A549 (cell line): ENCODE measurements around the gene MARK3.

ENCODE experiments used
- CTCF ChIP-seq: fragments of >200 bp; sonication (Bioruptor Twin); formaldehyde crosslinking; IDR thresholded peaks from 3 replicates; pipeline ENCODE4 v1.5.1; 2016
- POLR2A ChIP-seq: IDR thresholded peaks from 2 replicates; pipeline ENCODE4 v1.6.1; 2012; ENCODE audit warnings: mild to moderate bottlenecking, low read length
- RCOR1 ChIP-seq: fragments of 150-350 bp; IDR thresholded peaks from 2 replicates; pipeline ENCODE4 v1.6.1; 2014; ENCODE audit warnings: antibody characterized with exemption, low read length, low read depth
- TFCP2L1 ChIP-seq: fragments of 250-450 bp; sonication (Bioruptor Pico); IDR thresholded peaks from 2 replicates; pipeline ENCODE4 v1.5.0; 2021; ENCODE audit warnings: mild to moderate bottlenecking

- TF ChIP-seq CTCF (no peak), POLR2A (no peak), TFCP2L1 (CRISPR knock-in tag) (no peak), RCOR1 (no peak)
Observed at GRCh38 chr14:103380719-103381377, 4.4 kb upstream of the MARK3 start.
